ENCODE measurements around the gene ZNF350.

Gene ZNF350

DNA sequence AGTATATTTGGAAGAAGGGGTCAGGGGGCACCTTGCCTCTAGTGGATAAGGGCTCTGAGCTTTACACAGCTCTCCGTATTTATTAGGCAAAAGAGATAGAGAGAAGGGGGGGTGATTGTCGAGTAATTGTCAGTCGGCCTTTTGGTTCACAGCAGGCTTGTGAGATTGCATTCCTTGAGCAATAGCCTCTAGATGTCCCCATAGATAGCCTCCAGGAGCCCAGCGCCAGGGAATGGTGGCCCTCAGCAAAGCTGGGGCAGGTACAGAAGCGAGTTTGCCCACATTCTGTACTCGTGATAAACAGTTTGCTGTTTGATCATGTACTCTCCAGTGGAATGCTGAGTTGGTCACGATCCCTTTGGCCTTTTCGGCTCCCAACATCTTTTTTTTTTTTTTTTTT, 54.7 kb downstream of the ZNF350 start:
- Histone ChIP-seq H3K9ac (ENCODE audit: low read length in 2 of 2) (no peak overlapping the region), H3K4me3 (ENCODE audit: low read length in 2 of 2) (no peak overlapping the region), H3K27me3 (ENCODE audit: control insufficient read depth in 1 of 2, insufficient read depth in 2 of 2, low read length in 2 of 2) (no peaks in the 10 kb centered on the region), H3K36me3 (ENCODE audit: control insufficient read depth in 2 of 2, insufficient read depth in 2 of 2, low read length in 2 of 2) (peaks cover 20 to 29% of the 10 kb centered on the region in 2 donors), H3K9me3 (ENCODE audit: control insufficient read depth in 2 of 2, low read length in 2 of 2) (peaks cover 5 to 19% of the 10 kb centered on the region in 2 donors), H3K27ac (ENCODE audit: low read length) (no peak overlapping the region), H3K4me1 (ENCODE audit: control insufficient read depth, insufficient read depth, low read length) (peaks cover 10% of the 10 kb centered on the region)

GRCh38 chr19:51927859-51928258, 58.8 kb downstream of the ZNF350 start:
- H3K4me3 ChIP-seq (ENCODE audit: low read length in 2 of 2): peak overlapping the region; percentile 97
- H3K36me3 ChIP-seq (ENCODE audit: control insufficient read depth in 2 of 2, insufficient read depth in 2 of 2, low read length in 2 of 2): peaks cover 2 to 5% of the 10 kb centered on the region in 2 donors
- H3K4me1 ChIP-seq (ENCODE audit: control insufficient read depth, insufficient read depth, low read length): peaks cover 14% of the 10 kb centered on the region
- H3K27ac ChIP-seq (ENCODE audit: low read length): peak overlapping the region; percentile 84
- H3K9me3 ChIP-seq (ENCODE audit: control insufficient read depth in 2 of 2, low read length in 2 of 2): peaks cover 10 to 13% of the 10 kb centered on the region in 2 donors
- H3K27me3 ChIP-seq (ENCODE audit: control insufficient read depth in 1 of 2, insufficient read depth in 2 of 2, low read length in 2 of 2): no peaks in the 10 kb centered on the region
- H3K9ac ChIP-seq (ENCODE audit: low read length in 2 of 2): peak overlapping the region; percentile 90 to 93

- Histone ChIP-seq H3K9me3 (ENCODE audit: control insufficient read depth in 2 of 2, low read length in 2 of 2) (peaks cover 15 to 16% of the 10 kb centered on the region in 2 donors), H3K27ac (ENCODE audit: low read length) (peak within 1 kb of the TSS; percentile 84), H3K27me3 (ENCODE audit: control insufficient read depth in 1 of 2, insufficient read depth in 2 of 2, low read length in 2 of 2) (no peaks in the 10 kb centered on the region), H3K4me1 (ENCODE audit: control insufficient read depth, insufficient read depth, low read length) (peaks cover 14% of the 10 kb centered on the region), H3K36me3 (ENCODE audit: control insufficient read depth in 2 of 2, insufficient read depth in 2 of 2, low read length in 2 of 2) (peaks cover 0 to 3% of the 10 kb centered on the region in 2 donors), H3K4me3 (ENCODE audit: low read length in 2 of 2) (peak within 1 kb of the TSS; percentile 97), H3K9ac (ENCODE audit: low read length in 2 of 2) (peak within 1 kb of the TSS; percentile 90 to 93)
These were observed 59.6 kb downstream of the ZNF350 start, which contains the start of gene ZNF613 for GRCh38 chr19:51926784-51927741. ZNF613 (plus strand) TSS chr19:51927472; CDS start chr19:51936221, 8,749 bp downstream.

DNA sequence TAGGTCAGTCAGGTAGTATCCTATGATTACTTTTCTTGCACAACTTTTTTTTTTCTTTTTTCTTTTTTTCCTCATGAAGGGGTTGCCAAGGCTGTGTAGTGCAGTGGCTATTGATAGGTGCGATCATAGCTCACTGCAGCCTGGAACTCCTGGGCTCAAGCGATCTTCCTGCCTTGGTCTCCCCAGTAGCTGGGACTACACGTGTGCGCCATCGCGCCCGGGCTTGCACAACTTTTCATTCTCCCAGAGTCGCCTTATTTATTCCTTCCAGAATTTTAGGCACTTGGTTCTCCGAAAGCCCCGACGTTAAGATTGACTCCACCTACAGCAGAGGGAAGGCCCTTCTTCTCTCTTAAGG, 60.2 kb downstream of the ZNF350 start:
- Histone ChIP-seq H3K4me1 (ENCODE audit: control insufficient read depth, insufficient read depth, low read length) (peaks cover 14% of the 10 kb centered on the region), H3K36me3 (ENCODE audit: control insufficient read depth in 2 of 2, insufficient read depth in 2 of 2, low read length in 2 of 2) (peaks cover 0 to 3% of the 10 kb centered on the region in 2 donors), H3K9ac (ENCODE audit: low read length in 2 of 2) (peak overlapping the region; percentile 90 to 93), H3K27ac (ENCODE audit: low read length) (peak overlapping the region; percentile 84), H3K4me3 (ENCODE audit: low read length in 2 of 2) (peak overlapping the region; percentile 97), H3K27me3 (ENCODE audit: control insufficient read depth in 1 of 2, insufficient read depth in 2 of 2, low read length in 2 of 2) (no peaks in the 10 kb centered on the region), H3K9me3 (ENCODE audit: control insufficient read depth in 2 of 2, low read length in 2 of 2) (peaks cover 17 to 23% of the 10 kb centered on the region in 2 donors)

DNA sequence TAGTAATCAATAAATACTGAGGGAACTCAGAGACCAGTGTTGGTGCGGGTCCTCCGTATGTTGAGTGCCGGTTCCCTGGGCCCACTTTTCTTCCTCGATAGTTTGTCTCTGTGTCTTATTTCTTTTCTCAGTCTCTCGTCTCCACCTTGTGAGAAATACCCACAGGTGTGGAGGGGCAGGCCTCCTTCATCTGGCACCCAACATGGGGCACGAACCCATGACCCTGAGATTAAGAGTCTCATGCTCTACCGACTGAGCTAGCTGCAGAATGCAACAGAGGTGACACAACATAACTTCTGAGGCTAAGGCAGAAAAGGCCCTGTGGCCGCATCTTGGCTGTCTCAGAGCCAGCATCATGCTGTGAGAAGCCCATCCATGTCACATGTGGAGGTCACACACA, 64.7 kb downstream of the ZNF350 start:
- peaks cover 35 to 41% of the 10 kb centered on the region in 2 donors for H3K9me3 ChIP-seq (ENCODE audit: control insufficient read depth in 2 of 2, low read length in 2 of 2)
- H3K27ac ChIP-seq (ENCODE audit: low read length): no peak overlapping the region
- peaks cover 4% of the 10 kb centered on the region for H3K4me1 ChIP-seq (ENCODE audit: control insufficient read depth, insufficient read depth, low read length)
- no peaks in the 10 kb centered on the region for H3K36me3 ChIP-seq (ENCODE audit: control insufficient read depth in 2 of 2, insufficient read depth in 2 of 2, low read length in 2 of 2)
- H3K4me3 ChIP-seq (ENCODE audit: low read length in 2 of 2): peak overlapping the region in 1 of 2 donors; percentile 15
- no peaks in the 10 kb centered on the region for H3K27me3 ChIP-seq (ENCODE audit: control insufficient read depth in 1 of 2, insufficient read depth in 2 of 2, low read length in 2 of 2)
- no peak overlapping the region for H3K9ac ChIP-seq (ENCODE audit: low read length in 2 of 2)

DNA sequence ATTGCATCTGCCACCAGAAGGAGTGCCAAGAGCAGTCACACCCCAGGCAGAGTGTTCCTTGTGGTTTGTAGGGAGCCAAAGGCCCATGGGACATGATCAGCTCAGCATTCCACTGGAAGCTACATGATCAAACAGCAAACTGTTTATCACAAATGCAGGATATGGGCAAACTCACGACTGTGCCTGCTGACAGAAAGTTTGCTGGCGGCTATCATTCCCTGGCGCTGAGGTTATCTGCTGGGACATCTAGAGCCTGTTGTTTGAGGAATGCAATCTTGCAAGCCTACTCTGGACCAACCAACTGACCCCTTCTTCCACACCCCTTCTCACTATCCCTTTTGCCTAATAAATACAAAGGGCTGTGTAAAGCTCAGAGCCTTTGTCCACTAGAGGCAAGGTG, 67.0 kb downstream of the ZNF350 start:
- Histone ChIP-seq H3K4me3 (ENCODE audit: low read length in 2 of 2) (no peak overlapping the region), H3K4me1 (ENCODE audit: control insufficient read depth, insufficient read depth, low read length) (no peaks in the 10 kb centered on the region), H3K36me3 (ENCODE audit: control insufficient read depth in 2 of 2, insufficient read depth in 2 of 2, low read length in 2 of 2) (no peaks in the 10 kb centered on the region), H3K27me3 (ENCODE audit: control insufficient read depth in 1 of 2, insufficient read depth in 2 of 2, low read length in 2 of 2) (no peaks in the 10 kb centered on the region), H3K9ac (ENCODE audit: low read length in 2 of 2) (no peak overlapping the region), H3K9me3 (ENCODE audit: control insufficient read depth in 2 of 2, low read length in 2 of 2) (peaks cover 49 to 53% of the 10 kb centered on the region in 2 donors), H3K27ac (ENCODE audit: low read length) (no peak overlapping the region)

- Histone ChIP-seq H3K4me3 (ENCODE audit: low read length in 2 of 2) (no peak overlapping the region), H3K4me1 (ENCODE audit: control insufficient read depth, insufficient read depth, low read length) (no peaks in the 10 kb centered on the region), H3K36me3 (ENCODE audit: control insufficient read depth in 2 of 2, insufficient read depth in 2 of 2, low read length in 2 of 2) (no peaks in the 10 kb centered on the region), H3K9me3 (ENCODE audit: control insufficient read depth in 2 of 2, low read length in 2 of 2) (peaks cover 34 to 36% of the 10 kb centered on the region in 2 donors), H3K27me3 (ENCODE audit: control insufficient read depth in 1 of 2, insufficient read depth in 2 of 2, low read length in 2 of 2) (no peaks in the 10 kb centered on the region), H3K9ac (ENCODE audit: low read length in 2 of 2) (no peak overlapping the region), H3K27ac (ENCODE audit: low read length) (no peak overlapping the region)
These were observed 70.5 kb downstream of the ZNF350 start for GRCh38 chr19:51916167-51916566.

- peak overlapping the region in 1 of 2 donors; percentile 20 for H3K4me3 ChIP-seq (ENCODE audit: low read length in 2 of 2)
- no peaks in the 10 kb centered on the region for H3K36me3 ChIP-seq (ENCODE audit: control insufficient read depth in 2 of 2, insufficient read depth in 2 of 2, low read length in 2 of 2)
- peaks cover 26 to 34% of the 10 kb centered on the region in 2 donors for H3K9me3 ChIP-seq (ENCODE audit: control insufficient read depth in 2 of 2, low read length in 2 of 2)
- no peak overlapping the region for H3K9ac ChIP-seq (ENCODE audit: low read length in 2 of 2)
- no peaks in the 10 kb centered on the region for H3K27me3 ChIP-seq (ENCODE audit: control insufficient read depth in 1 of 2, insufficient read depth in 2 of 2, low read length in 2 of 2)
- no peak overlapping the region for H3K27ac ChIP-seq (ENCODE audit: low read length)
- no peaks in the 10 kb centered on the region for H3K4me1 ChIP-seq (ENCODE audit: control insufficient read depth, insufficient read depth, low read length)
These were observed 71.2 kb downstream of the ZNF350 start for GRCh38 chr19:51915324-51915867.

Measured in stomach smooth muscle (tissue), 2 donors.